22Rv1 (cell line): ENCODE measurements around the gene FAAP20.

Experiments
- H3K27ac ChIP-seq: fragments of 450-650 bp; 2 replicates; pipeline ENCODE4 v1.5.1; 2017
- ZFX ChIP-seq: fragments of 450-650 bp; IDR thresholded peaks from 2 replicates; pipeline ENCODE4 v1.6.1; 2017; ENCODE audit warnings: antibody characterized with exemption, borderline replicate concordance
- TF ChIP-seq, protein P1 (sequence below): fragments of 450-650 bp; IDR thresholded peaks from 2 replicates; pipeline ENCODE4 v1.5.1; 2017; ENCODE audit warnings: mild to moderate bottlenecking

FAAP20 gene

GRCh38 chr1:2166695-2167094, 27.9 kb downstream of the FAAP20 start:
- no peak overlapping the region for H3K27ac ChIP-seq
- TF ChIP-seq, protein P1, sequence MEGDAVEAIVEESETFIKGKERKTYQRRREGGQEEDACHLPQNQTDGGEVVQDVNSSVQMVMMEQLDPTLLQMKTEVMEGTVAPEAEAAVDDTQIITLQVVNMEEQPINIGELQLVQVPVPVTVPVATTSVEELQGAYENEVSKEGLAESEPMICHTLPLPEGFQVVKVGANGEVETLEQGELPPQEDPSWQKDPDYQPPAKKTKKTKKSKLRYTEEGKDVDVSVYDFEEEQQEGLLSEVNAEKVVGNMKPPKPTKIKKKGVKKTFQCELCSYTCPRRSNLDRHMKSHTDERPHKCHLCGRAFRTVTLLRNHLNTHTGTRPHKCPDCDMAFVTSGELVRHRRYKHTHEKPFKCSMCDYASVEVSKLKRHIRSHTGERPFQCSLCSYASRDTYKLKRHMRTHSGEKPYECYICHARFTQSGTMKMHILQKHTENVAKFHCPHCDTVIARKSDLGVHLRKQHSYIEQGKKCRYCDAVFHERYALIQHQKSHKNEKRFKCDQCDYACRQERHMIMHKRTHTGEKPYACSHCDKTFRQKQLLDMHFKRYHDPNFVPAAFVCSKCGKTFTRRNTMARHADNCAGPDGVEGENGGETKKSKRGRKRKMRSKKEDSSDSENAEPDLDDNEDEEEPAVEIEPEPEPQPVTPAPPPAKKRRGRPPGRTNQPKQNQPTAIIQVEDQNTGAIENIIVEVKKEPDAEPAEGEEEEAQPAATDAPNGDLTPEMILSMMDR: no peak
- TF ChIP-seq ZFX: no peak

DNA sequence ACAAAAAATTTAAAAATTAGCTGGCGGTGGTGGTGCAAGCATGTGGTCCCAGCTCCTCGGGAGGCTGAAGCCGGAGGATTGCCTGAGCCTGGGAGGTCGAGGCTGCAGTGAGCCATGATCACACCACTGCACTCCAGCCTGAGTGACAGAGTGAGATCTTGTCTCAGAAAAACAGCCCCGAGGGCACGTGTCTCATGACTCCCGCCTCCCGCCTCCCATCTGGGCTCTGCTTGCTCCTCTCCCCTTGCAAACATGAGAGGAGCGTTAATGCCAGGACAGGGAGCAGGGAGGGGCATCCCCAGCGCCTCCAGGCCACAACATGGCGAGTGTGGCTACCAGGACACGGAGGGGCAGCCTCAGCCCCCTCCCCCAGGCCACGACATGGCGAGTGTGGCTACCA, 28.3 kb downstream of the FAAP20 start:
- TF ChIP-seq, protein P1: no peak
- no peak for TF ChIP-seq ZFX

DNA sequence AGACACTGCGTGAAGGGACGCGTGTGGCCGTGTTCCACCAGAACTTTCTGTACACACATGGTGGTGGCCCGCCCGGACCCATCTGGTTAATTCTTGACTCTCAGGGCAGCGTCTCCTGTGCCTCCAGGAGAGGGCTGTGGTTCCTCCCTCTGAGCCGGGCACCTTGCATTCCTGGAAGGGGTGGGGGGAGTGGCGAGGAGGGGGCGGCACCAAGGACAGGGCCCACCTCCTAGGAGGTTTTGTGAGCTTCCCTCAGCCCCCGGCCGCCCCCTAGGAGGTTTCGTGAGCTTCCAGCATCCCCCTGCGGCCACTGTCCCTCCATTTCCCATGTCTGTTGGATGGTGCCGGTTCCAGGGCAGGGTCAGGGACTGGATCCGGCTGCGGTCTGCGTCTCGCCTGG, 28.9 kb downstream of the FAAP20 start:
- TF ChIP-seq ZFX: no peak
- TF ChIP-seq, protein P1: no peak
- no peak overlapping the region for H3K27ac ChIP-seq

More for the DNA sequence above, 28.3 kb downstream of the FAAP20 start:
- H3K27ac ChIP-seq: no peak overlapping the region

GRCh38 chr1:2163205-2163604, 31.4 kb downstream of the FAAP20 start:
- TF ChIP-seq ZFX: no peak
- TF ChIP-seq, protein P1: no peak
- H3K27ac ChIP-seq: no peak overlapping the region

DNA sequence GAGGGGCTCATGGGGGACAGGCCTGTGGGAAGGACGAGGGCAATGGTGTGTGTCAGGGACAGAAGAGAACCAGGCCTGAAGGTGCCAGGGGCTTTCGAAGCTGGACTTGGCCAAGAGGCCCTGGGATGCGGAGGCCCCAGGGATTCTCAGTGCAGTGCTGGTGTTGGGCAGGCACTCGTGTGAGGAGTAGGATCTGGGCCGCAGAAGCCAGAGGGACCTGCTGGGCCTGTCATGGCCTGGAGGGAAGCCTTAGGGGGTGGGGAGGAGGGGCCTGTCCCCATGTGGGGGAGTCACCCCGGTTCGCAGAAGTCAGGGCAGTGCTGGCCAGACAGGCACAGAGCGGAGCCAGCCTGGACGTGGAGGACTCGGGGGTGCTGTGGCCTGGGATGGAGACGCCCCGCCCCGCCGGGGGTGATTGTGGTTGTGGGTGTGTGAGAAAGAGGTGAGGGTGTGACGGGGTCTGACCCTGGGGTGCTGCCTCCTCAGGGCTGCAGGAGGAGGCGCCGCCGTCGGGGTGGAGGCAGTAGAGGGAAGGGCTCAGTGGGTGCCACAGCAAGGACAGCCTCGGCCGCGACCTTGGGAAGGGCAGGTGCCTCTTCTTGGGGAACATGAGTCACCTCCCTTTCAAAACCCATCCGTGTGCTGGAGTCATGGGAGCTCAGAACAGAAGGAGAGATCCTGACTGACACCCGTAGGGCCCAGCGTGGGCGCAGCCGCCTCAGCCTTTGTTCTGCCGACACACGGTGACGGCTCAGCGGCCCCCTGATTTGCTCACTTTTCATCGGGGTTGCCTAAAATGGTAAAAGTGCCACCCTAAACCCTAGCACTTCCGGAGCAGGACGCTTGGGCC, 33.9 kb downstream of the FAAP20 start:
- TF ChIP-seq ZFX: no peak
- TF ChIP-seq, protein P1: no peak
- H3K27ac ChIP-seq: no peak overlapping the region

GRCh38 chr1:2159124-2159523, 35.4 kb downstream of the FAAP20 start:
- H3K27ac ChIP-seq: no peak overlapping the region
- TF ChIP-seq, protein P1: no peak
- no peak for TF ChIP-seq ZFX

DNA sequence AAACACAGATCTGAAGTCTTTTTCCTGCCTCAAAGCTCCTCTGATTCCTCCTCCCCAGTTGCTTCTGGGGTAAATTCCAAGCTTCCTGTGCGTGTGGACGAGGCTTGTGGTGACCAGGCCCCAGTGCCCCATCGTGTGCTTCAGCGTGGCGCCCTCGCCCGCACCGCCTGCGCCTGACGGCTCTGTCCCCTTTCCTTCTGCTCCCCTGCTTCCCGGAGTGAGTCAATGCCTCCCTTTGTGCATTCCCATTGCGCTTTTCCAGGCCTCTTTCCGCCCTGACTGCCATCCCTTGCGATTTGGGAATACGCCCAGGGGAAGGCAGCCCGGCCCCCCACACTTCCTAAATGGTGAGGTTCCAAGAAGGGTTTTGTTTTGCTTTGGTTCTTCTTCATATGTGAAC, 36.3 kb downstream of the FAAP20 start:
- TF ChIP-seq ZFX: no peak
- TF ChIP-seq, protein P1: no peak
- H3K27ac ChIP-seq: no peak overlapping the region
